Left renal pelvis (tissue), 4 donors: ENCODE results near the gene ARSD. TPM values are rescaled to one million over a fixed set of nuclear protein-coding genes. Genes with fewer than 3 reads are reported as not detected.

Source experiments
- DNase-seq, 4 donors: peaks; one replicate each; pipeline ENCODE4 v3.0.0-alpha.2; 2013; ENCODE audit warnings: low read depth in 4 of 4, low spot score in 3 of 4
- polyA plus RNA-seq, 4 donors: library from polyadenylated mRNA; unstranded; fragments of 120-200 nt; gene quantifications; one replicate each; pipeline ENCODE4 v1.2.1, GENCODE V29; 2013; ENCODE audit not compliant: insufficient read length in 4 of 4

Gene ARSD
- polyA plus RNA-seq, 4 donors, result 11.7 to 58.7 (median 51.8) TPM

GRCh38 chrX:2862404-2862803, 66.7 kb downstream of the ARSD start:
- DNase-seq, result no peak

- DNase-seq, result no peak
Observed at GRCh38 chrX:2859197-2859797, 69.8 kb downstream of the ARSD start.

- no peak for DNase-seq
Observed at GRCh38 chrX:2857566-2857965, 71.6 kb downstream of the ARSD start.

GRCh38 chrX:2855761-2856160, 73.4 kb downstream of the ARSD start:
- no peak for DNase-seq

- DNase-seq, result no peak
Observed at GRCh38 chrX:2854918-2855317, 74.2 kb downstream of the ARSD start.

Other genes with a start within 250 kb of the ARSD start
- 100 to 1,000 TPM; 207 to 462 (median 253) TPM for gene CD99, start 238.0 kb downstream of the ARSD start, polyA plus RNA-seq
- under 1 TPM; 0.15 to 0.47 (median 0.25) TPM for gene XG, start 177.3 kb downstream of the ARSD start, polyA plus RNA-seq
- gene GYG2, start 100.4 kb downstream of the ARSD start, polyA plus RNA-seq, result 10 to 100 TPM; 11.2 to 17.4 (median 14.5) TPM
- gene ARSH, start 77.2 kb upstream of the ARSD start, polyA plus RNA-seq, result not detected
- under 1 TPM; 0.14 to 0.27 (median 0.21) TPM for gene ARSF, start 112.1 kb upstream of the ARSD start, polyA plus RNA-seq